Thyroid gland (tissue), 4 donors: ENCODE results near the gene KLF14.
"Not testable (repeated sequence)": the region's sequence is repeated elsewhere in the genome, so short reads cannot be mapped to it uniquely, and the experiment has no call there.

Experiments
- CTCF ChIP-seq, 6 experiments: fragments of 200-600 bp in 3 of 6; fragments of 450-650 bp in 3 of 6; sonication (generic) in 3 of 6; IDR thresholded peaks; one replicate each; pipeline ENCODE4 v1.5.1; 2016 to 2019; ENCODE audit warnings: antibody characterized with exemption in 6 of 6, mild to moderate bottlenecking in 2 of 6, inconsistent platforms in 1 of 6, moderate library complexity in 1 of 6
- POLR2A ChIP-seq, 2 donors: fragments of 450-650 bp; IDR thresholded peaks; one replicate each; pipeline ENCODE4 v1.6.1; 2017; ENCODE audit warnings: antibody characterized with exemption in 2 of 2, mild to moderate bottlenecking in 2 of 2, moderate library complexity in 1 of 2

- TF ChIP-seq CTCF, POLR2A (IDR thresholded peaks at IDR 0.05): not testable (repeated sequence)
Observed at GRCh38 chr7:130692396-130692795, 41.6 kb downstream of the KLF14 start.
